CD4-positive, CD25-positive, alpha-beta regulatory T cell (primary cell): ENCODE results near the gene VPS13A. TPM values are rescaled to one million over a fixed set of nuclear protein-coding genes. Genes with fewer than 3 reads are reported as not detected.
A peak's percentile ranks its signal among the peaks of the same experiment; 100 is the strongest.

ENCODE experiments used
- ATAC-seq, 2 donors: fragments of 150-1000 bp; cut with Tn5 transposase; one replicate each; pipeline ENCODE4 v1.10.0; 2021; ENCODE audit warnings: low read depth in 2 of 2, moderate number of reproducible peaks in 2 of 2, moderate library complexity in 1 of 2
- DNase-seq, 3 donors: peaks; one replicate each; pipeline versions ENCODE4 v3.0.0 to v3.0.0-alpha.2; 2012 to 2022; ENCODE audit warnings: mixed read lengths in 1 of 3
- H3K27ac ChIP-seq: one replicate; pipeline ENCODE4 v1.7.0; 2013; ENCODE audit warnings: mild to moderate bottlenecking, low read length; ENCODE audit not compliant: insufficient read depth, poor library complexity, severe bottlenecking
- H3K27me3 ChIP-seq: one replicate; pipeline ENCODE4 v1.7.0; 2013; ENCODE audit warnings: low read length; ENCODE audit not compliant: control insufficient read depth, insufficient read depth
- H3K36me3 ChIP-seq: one replicate; pipeline ENCODE4 v1.7.0; 2013; ENCODE audit warnings: mild to moderate bottlenecking, low read length, moderate library complexity; ENCODE audit not compliant: control insufficient read depth, insufficient read depth
- H3K4me1 ChIP-seq: 2 replicates; pipeline ENCODE4 v1.7.0; 2013; ENCODE audit warnings: mild to moderate bottlenecking, low read length; ENCODE audit not compliant: insufficient read depth, control insufficient read depth, poor library complexity, severe bottlenecking
- H3K4me3 ChIP-seq: one replicate; pipeline ENCODE4 v1.7.0; 2013; ENCODE audit warnings: low read depth, mild to moderate bottlenecking, low read length, moderate library complexity
- H3K9me3 ChIP-seq, 2 experiments: 1 replicate in 1 of 2; 2 replicates in 1 of 2; pipeline ENCODE4 v1.7.0; 2013; ENCODE audit warnings: low read length in 2 of 2, mild to moderate bottlenecking in 1 of 2, moderate library complexity in 1 of 2; ENCODE audit not compliant: control insufficient read depth in 2 of 2
- H3K27ac Mint-ChIP-seq, 3 donors: one replicate each; pipeline ENCODE4 v1.8.0; 2020 to 2022; ENCODE audit warnings: mild to moderate bottlenecking in 3 of 3, mixed read lengths in 3 of 3, moderate library complexity in 2 of 3
- H3K27me3 Mint-ChIP-seq: one replicate; pipeline ENCODE4 v1.8.0; 2022; ENCODE audit warnings: mild to moderate bottlenecking, mixed read lengths
- H3K36me3 Mint-ChIP-seq: one replicate; pipeline ENCODE4 v1.8.0; 2020; ENCODE audit warnings: mixed read lengths
- H3K4me1 Mint-ChIP-seq, 4 donors: one replicate each; pipeline ENCODE4 v1.8.0; 2020 to 2022; ENCODE audit warnings: mixed read lengths in 4 of 4, mild to moderate bottlenecking in 1 of 4
- H3K4me3 Mint-ChIP-seq, 4 donors: one replicate each; pipeline ENCODE4 v1.8.0; 2020 to 2022; ENCODE audit warnings: mild to moderate bottlenecking in 4 of 4, mixed read lengths in 4 of 4, moderate library complexity in 3 of 4
- H3K9me3 Mint-ChIP-seq, 7 donors: one replicate each; pipeline ENCODE4 v1.8.0; 2020 to 2022; ENCODE audit warnings: mixed read lengths in 7 of 7, mild to moderate bottlenecking in 3 of 7, moderate library complexity in 2 of 7
- polyA plus RNA-seq, 4 donors: library from polyadenylated mRNA; unstranded; fragments of 300-500 nt; fragmentation: Illumina TruSeq; gene quantifications; one replicate each; pipeline ENCODE4 v1.2.3, GENCODE V29; 2021
- total RNA-seq: library from RNA; stranded (reverse); gene quantifications from one replicate; pipeline ENCODE4 v1.2.3, GENCODE V29; 2022

The VPS13A gene
- total and polyA plus RNA-seq, 5 donors from 2014 or later: 2.5 to 53.1 (median 3.5) TPM

GRCh38 chr9:77170991-77171699, 6.2 kb upstream of the VPS13A start:
- Mint-ChIP-seq H3K9me3 (no peaks in the 10 kb centered on the region), H3K4me1 (peaks cover under 1 to 8% (median 5%) of the 10 kb centered on the region in 4 donors), H3K4me3 (no peak overlapping the region), H3K36me3 (no peaks in the 10 kb centered on the region), H3K27ac (peak overlapping the region in 1 of 3 donors; percentile 22), H3K27me3 (peaks cover 4% of the 10 kb centered on the region)
- Histone ChIP-seq H3K4me3 (no peak overlapping the region), H3K27me3 (no peaks in the 10 kb centered on the region), H3K9me3 (no peaks in the 10 kb centered on the region), H3K27ac (no peak overlapping the region), H3K36me3 (no peaks in the 10 kb centered on the region), H3K4me1 (no peaks in the 10 kb centered on the region)
- DNase-seq (no peak), ATAC-seq (no peak)

- Histone ChIP-seq H3K4me3 (no peak overlapping the region), H3K4me1 (peaks cover 26% of the 10 kb centered on the region), H3K27ac (no peak overlapping the region), H3K9me3 (no peaks in the 10 kb centered on the region), H3K36me3 (no peaks in the 10 kb centered on the region), H3K27me3 (no peaks in the 10 kb centered on the region)
- peak overlapping the region in 2 of 4 donors; percentile 57 to 90 for H3K4me3 Mint-ChIP-seq
- ATAC-seq (no peak), DNase-seq (no peak)
- peaks cover 0 to 2% (median 0%) of the 10 kb centered on the region in 7 donors for H3K9me3 Mint-ChIP-seq
- peak overlapping the region in 1 of 3 donors; percentile 45 for H3K27ac Mint-ChIP-seq
- peaks cover 4% of the 10 kb centered on the region for H3K27me3 Mint-ChIP-seq
- H3K4me1 Mint-ChIP-seq: peaks cover 3 to 32% (median 24%) of the 10 kb centered on the region in 4 donors
- no peaks in the 10 kb centered on the region for H3K36me3 Mint-ChIP-seq
Observed at GRCh38 chr9:77175151-77175550, 2.2 kb upstream of the VPS13A start.

GRCh38 chr9:77176106-77176505, 1.2 kb upstream of the VPS13A start:
- H3K27ac ChIP-seq: peak overlapping the region; percentile 81
- DNase-seq: no peak
- H3K27ac Mint-ChIP-seq: peak overlapping the region; percentile 31 to 92 (median 68)

GRCh38 chr9:77176686-77177142, 620 bp upstream of the VPS13A start:
- peak overlapping the region; percentile 90 to 98 (median 97) for H3K4me3 Mint-ChIP-seq
- H3K9me3 ChIP-seq: no peaks in the 10 kb centered on the region
- H3K27ac ChIP-seq: peak overlapping the region; percentile 81
- no peaks in the 10 kb centered on the region for H3K27me3 ChIP-seq
- H3K36me3 Mint-ChIP-seq: no peaks in the 10 kb centered on the region
- H3K36me3 ChIP-seq: no peaks in the 10 kb centered on the region
- peak overlapping the region; percentile 68 to 94 (median 92) for H3K27ac Mint-ChIP-seq
- H3K4me3 ChIP-seq: peak overlapping the region; percentile 57
- peaks cover 3 to 36% (median 27%) of the 10 kb centered on the region in 4 donors for H3K4me1 Mint-ChIP-seq
- no peak for ATAC-seq
- H3K27me3 Mint-ChIP-seq: peaks cover 4% of the 10 kb centered on the region
- peaks cover 0 to 2% (median 0%) of the 10 kb centered on the region in 7 donors for H3K9me3 Mint-ChIP-seq
- DNase-seq: peak in 1 of 3 donors; percentile 8
- H3K4me1 ChIP-seq: peaks cover 26% of the 10 kb centered on the region

More at GRCh38 chr9:77176106-77176505, 1.2 kb upstream of the VPS13A start:
- peak overlapping the region; percentile 90 to 98 (median 97) for H3K4me3 Mint-ChIP-seq
- H3K36me3 Mint-ChIP-seq: no peaks in the 10 kb centered on the region
- peaks cover 3 to 34% (median 26%) of the 10 kb centered on the region in 4 donors for H3K4me1 Mint-ChIP-seq
- H3K9me3 ChIP-seq: no peaks in the 10 kb centered on the region
- H3K9me3 Mint-ChIP-seq: peaks cover 0 to 2% (median 0%) of the 10 kb centered on the region in 7 donors
- H3K27me3 Mint-ChIP-seq: peaks cover 4% of the 10 kb centered on the region
- H3K4me1 ChIP-seq: peaks cover 26% of the 10 kb centered on the region
- peak overlapping the region; percentile 57 for H3K4me3 ChIP-seq
- H3K36me3 ChIP-seq: no peaks in the 10 kb centered on the region
- H3K27me3 ChIP-seq: no peaks in the 10 kb centered on the region
- ATAC-seq: no peak

GRCh38 chr9:77177894-77178794, 810 bp downstream of the VPS13A start:
- Histone ChIP-seq H3K27me3 (no peaks in the 10 kb centered on the region), H3K4me1 (peaks cover 26% of the 10 kb centered on the region), H3K27ac (peak overlapping the region; percentile 81), H3K9me3 (no peaks in the 10 kb centered on the region), H3K36me3 (no peaks in the 10 kb centered on the region), H3K4me3 (peak overlapping the region; percentile 93)
- peaks cover 4% of the 10 kb centered on the region for H3K27me3 Mint-ChIP-seq
- peak overlapping the region; percentile 90 to 98 (median 97) for H3K4me3 Mint-ChIP-seq
- H3K27ac Mint-ChIP-seq: peak overlapping the region; percentile 84 to 96 (median 92)
- peaks cover 0 to 2% (median 0%) of the 10 kb centered on the region in 7 donors for H3K9me3 Mint-ChIP-seq
- DNase-seq (peak; percentile 38 to 63 (median 46)), ATAC-seq (no peak)
- peaks cover 3 to 42% (median 30%) of the 10 kb centered on the region in 4 donors for H3K4me1 Mint-ChIP-seq
- no peaks in the 10 kb centered on the region for H3K36me3 Mint-ChIP-seq

- Histone ChIP-seq H3K4me1 (peaks cover 26% of the 10 kb centered on the region), H3K36me3 (no peaks in the 10 kb centered on the region), H3K4me3 (peak overlapping the region; percentile 29), H3K27me3 (no peaks in the 10 kb centered on the region), H3K27ac (no peak overlapping the region), H3K9me3 (no peaks in the 10 kb centered on the region)
- H3K9me3 Mint-ChIP-seq: peaks cover 0 to 2% (median 0%) of the 10 kb centered on the region in 7 donors
- H3K27ac Mint-ChIP-seq: peak overlapping the region in 2 of 3 donors; percentile 69 to 92
- H3K27me3 Mint-ChIP-seq: peaks cover 3% of the 10 kb centered on the region
- peaks cover 7 to 52% (median 36%) of the 10 kb centered on the region in 4 donors for H3K4me1 Mint-ChIP-seq
- ATAC-seq (no peak), DNase-seq (no peak)
- no peaks in the 10 kb centered on the region for H3K36me3 Mint-ChIP-seq
- H3K4me3 Mint-ChIP-seq: peak overlapping the region; percentile 55 to 97 (median 94)
Observed at GRCh38 chr9:77180056-77180455, 2.7 kb downstream of the VPS13A start.

GRCh38 chr9:77183581-77183980, 6.2 kb downstream of the VPS13A start:
- Histone ChIP-seq H3K36me3 (no peaks in the 10 kb centered on the region), H3K27me3 (no peaks in the 10 kb centered on the region), H3K9me3 (no peaks in the 10 kb centered on the region), H3K4me1 (peaks cover 15% of the 10 kb centered on the region), H3K4me3 (no peak overlapping the region), H3K27ac (no peak overlapping the region)
- peaks cover 0 to 7% (median 2%) of the 10 kb centered on the region in 7 donors for H3K9me3 Mint-ChIP-seq
- peaks cover 7 to 41% (median 35%) of the 10 kb centered on the region in 4 donors for H3K4me1 Mint-ChIP-seq
- DNase-seq (no peak), ATAC-seq (no peak)
- H3K36me3 Mint-ChIP-seq: no peaks in the 10 kb centered on the region
- H3K4me3 Mint-ChIP-seq: no peak overlapping the region
- H3K27me3 Mint-ChIP-seq: peaks cover 5% of the 10 kb centered on the region
- no peak overlapping the region for H3K27ac Mint-ChIP-seq
